ENCODE measurements around the gene OSBP2.
"Not testable (repeated sequence)": the region's sequence is repeated elsewhere in the genome, so short reads cannot be mapped to it uniquely, and the experiment has no call there.

OSBP2 gene

GRCh38 chr22:30763815-30764673, 69.4 kb downstream of the OSBP2 start:
- no peak for DNase-seq (ENCODE audit: low read depth)

- DNase-seq (ENCODE audit: low read depth) = no peak
Observed at GRCh38 chr22:30767661-30768060, 73.0 kb downstream of the OSBP2 start.

- no peak for DNase-seq (ENCODE audit: low read depth)
Observed at GRCh38 chr22:30770716-30771115, 76.0 kb downstream of the OSBP2 start.

GRCh38 chr22:30773919-30774318, 79.2 kb downstream of the OSBP2 start:
- DNase-seq (ENCODE audit: low read depth) = no peak

GRCh38 chr22:30774566-30774965, 79.9 kb downstream of the OSBP2 start:
- DNase-seq (ENCODE audit: low read depth) = no peak

- no peak for DNase-seq (ENCODE audit: low read depth)
Observed at GRCh38 chr22:30776476-30776875, 81.8 kb downstream of the OSBP2 start.

- DNase-seq (ENCODE audit: low read depth) = not testable (repeated sequence)
Observed at GRCh38 chr22:30777146-30777545, 82.5 kb downstream of the OSBP2 start.

GRCh38 chr22:30777587-30777986, 82.9 kb downstream of the OSBP2 start:
- DNase-seq (ENCODE audit: low read depth) = no peak

- DNase-seq (ENCODE audit: low read depth) = no peak
Observed at GRCh38 chr22:30778261-30778660, 83.6 kb downstream of the OSBP2 start.

- no peak for DNase-seq (ENCODE audit: low read depth)
Observed at GRCh38 chr22:30780026-30780425, 85.4 kb downstream of the OSBP2 start.

GRCh38 chr22:30781271-30781875, 86.7 kb downstream of the OSBP2 start:
- no peak for DNase-seq (ENCODE audit: low read depth)

GRCh38 chr22:30782613-30783012, 87.9 kb downstream of the OSBP2 start:
- DNase-seq (ENCODE audit: low read depth) = no peak

- DNase-seq (ENCODE audit: low read depth) = no peak
Observed at GRCh38 chr22:30783021-30783420, 88.3 kb downstream of the OSBP2 start.

GRCh38 chr22:30785527-30785926, 90.9 kb downstream of the OSBP2 start:
- no peak for DNase-seq (ENCODE audit: low read depth)

- no peak for DNase-seq (ENCODE audit: low read depth)
Observed at GRCh38 chr22:30790366-30790765, 95.7 kb downstream of the OSBP2 start.

GRCh38 chr22:30792456-30792855, 97.8 kb downstream of the OSBP2 start:
- no peak for DNase-seq (ENCODE audit: low read depth)

GRCh38 chr22:30795118-30795517, 100.4 kb downstream of the OSBP2 start:
- DNase-seq (ENCODE audit: low read depth) = no peak

- no peak for DNase-seq (ENCODE audit: low read depth)
Observed at GRCh38 chr22:30801695-30802094, 107.0 kb downstream of the OSBP2 start.

GRCh38 chr22:30802202-30803166, 107.8 kb downstream of the OSBP2 start:
- peak; percentile 81 for DNase-seq (ENCODE audit: low read depth)

GRCh38 chr22:30803679-30804078, 109.0 kb downstream of the OSBP2 start:
- no peak for DNase-seq (ENCODE audit: low read depth)

- DNase-seq (ENCODE audit: low read depth) = no peak
Observed at GRCh38 chr22:30804626-30805025, 110.0 kb downstream of the OSBP2 start.

GRCh38 chr22:30806391-30806861, 111.8 kb downstream of the OSBP2 start:
- no peak for DNase-seq (ENCODE audit: low read depth)

All from activated T-cell treated with anti-CD3 and anti-CD28 coated beads for 48 hours (primary cell).